Keratinocyte (primary cell): ENCODE results near the gene PLA2G6.

Experiments
- CTCF ChIP-seq, 3 experiments: IDR thresholded peaks in 1 of 3; conservative IDR thresholded peaks in 1 of 3; optimal IDR thresholded peaks in 1 of 3; 2 replicates in 2 of 3; 3 replicates in 1 of 3; pipeline versions ENCODE3 to v1.5.1; 2011; ENCODE audit warnings: low read length in 3 of 3, mild to moderate bottlenecking in 3 of 3, moderate library complexity in 2 of 3, control low read depth in 1 of 3, inconsistent platforms in 1 of 3; ENCODE audit not compliant: insufficient read depth in 2 of 3; ENCODE audit errors: extremely low read depth in 1 of 3
- EZH2 ChIP-seq: IDR thresholded peaks from one replicate; pipeline ENCODE4 v1.6.1; 2012; ENCODE audit warnings: inconsistent platforms, mild to moderate bottlenecking, low read length, moderate library complexity

- TF ChIP-seq CTCF (optimal IDR thresholded peaks at IDR 0.05 in 1 of 3, IDR thresholded peaks at IDR 0.05 in 1 of 3, conservative IDR thresholded peaks at IDR 0.05 in 1 of 3; ENCODE audit: extremely low read depth in 1 of 3, insufficient read depth in 2 of 3, low read length in 3 of 3) (no peak), EZH2 (no peak)
Observed at GRCh38 chr22:38226853-38227649, 45.4 kb upstream of the PLA2G6 start.
